HG03432 (cell line): ENCODE measurements around the gene GLIS2.

Source experiments
- ATAC-seq: cut with Tn5 transposase; IDR thresholded peaks from one replicate; pipeline ENCODE4 v1.9.1; 2021; ENCODE audit warnings: mild to moderate bottlenecking, moderate library complexity; ENCODE audit not compliant: unreplicated experiment

Gene GLIS2

DNA sequence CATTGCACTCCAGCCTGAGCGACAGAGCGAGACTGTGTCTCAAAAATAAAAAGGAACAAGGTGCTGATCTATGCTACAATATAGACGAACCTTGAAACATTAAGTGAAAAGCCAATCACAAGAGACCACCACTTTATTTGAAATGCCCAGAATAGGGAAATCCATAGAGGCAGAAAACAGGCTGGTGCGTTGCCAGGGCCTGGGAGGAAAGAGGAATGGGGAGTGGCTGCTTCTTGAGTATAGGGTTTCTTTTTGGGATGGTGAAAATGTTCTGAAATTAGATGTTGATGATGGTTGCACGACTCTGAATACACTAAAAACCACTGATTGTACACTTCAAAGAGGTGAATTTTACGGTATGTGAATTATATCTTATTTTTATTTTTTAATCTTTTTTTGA, 20.3 kb upstream of the GLIS2 start:
- ATAC-seq: no peak

DNA sequence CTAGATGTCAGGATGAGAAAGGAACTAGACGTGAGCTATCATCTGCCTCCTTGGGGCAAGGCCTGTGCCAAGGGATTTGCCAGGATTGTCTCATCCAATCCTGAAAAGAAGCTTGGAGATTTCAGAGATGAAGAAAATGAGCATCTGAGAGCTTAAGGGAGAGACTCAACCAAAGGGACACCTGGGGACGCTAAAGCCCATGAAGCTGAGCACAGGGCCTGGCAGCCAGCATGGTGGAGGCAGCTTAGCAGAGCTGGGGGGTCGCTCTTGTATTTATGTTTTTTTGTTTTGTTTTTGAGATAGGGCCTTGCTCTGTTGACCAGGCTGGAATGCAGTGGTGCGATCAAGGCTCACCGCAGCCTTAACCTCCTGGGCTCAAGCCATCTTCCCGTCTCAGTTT, 18.4 kb upstream of the GLIS2 start:
- ATAC-seq: no peak

DNA sequence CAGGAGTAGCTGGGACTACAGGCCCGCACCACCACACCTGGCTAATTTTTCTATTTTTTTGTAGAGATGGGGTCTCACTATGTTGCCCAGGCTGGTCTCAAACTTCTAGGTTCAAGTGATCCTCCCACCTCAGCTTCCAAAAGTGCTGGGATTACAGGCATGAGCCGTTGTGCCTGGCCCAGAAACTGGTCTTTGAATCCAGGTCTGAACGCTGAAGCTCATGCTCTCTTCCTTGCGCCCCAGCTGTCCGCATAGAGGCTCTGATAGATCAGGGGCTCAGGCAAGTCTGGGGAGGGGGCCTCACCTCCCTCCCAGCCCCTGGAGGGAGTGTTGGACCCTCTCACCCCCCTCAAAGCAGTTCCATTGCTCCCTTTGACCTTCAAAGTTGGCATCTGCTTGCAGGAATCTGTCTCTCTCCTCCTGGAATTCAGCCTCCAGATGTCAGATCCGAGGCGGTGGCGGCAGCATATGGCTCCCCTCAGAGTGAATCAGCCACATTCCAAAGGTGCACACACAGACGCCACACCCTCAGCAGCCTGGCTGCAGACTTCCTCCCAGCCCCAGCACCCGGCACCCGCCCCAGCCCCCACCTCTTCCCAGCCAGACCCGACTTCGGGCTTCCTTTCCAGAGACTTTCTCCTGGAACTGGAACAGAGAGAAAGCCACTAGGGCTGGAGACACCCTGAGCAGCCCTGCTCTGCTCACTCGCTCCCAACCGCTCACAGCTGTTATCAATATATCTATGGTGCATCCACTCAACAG, 16.9 kb upstream of the GLIS2 start:
- no peak for ATAC-seq

DNA sequence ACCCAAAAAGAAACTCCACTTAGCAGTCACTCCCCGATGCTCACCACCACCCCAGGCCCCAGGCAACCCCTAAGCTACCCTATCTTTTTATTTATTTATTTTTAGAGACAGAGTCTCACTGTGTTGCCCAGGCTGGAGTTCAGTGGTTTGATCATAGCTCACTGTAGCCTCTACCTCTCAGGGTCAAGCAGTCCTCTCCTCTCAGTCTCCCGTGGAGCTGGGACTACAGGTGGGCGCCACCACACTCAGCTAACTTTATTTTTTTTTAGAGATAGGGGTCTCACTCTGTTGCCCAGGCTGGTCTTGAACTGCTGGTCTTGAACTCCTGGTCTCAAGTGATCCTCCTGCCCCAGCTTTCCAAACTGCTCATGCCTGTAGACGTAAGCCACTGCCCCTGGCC, 14.7 kb upstream of the GLIS2 start:
- ATAC-seq: no peak

DNA sequence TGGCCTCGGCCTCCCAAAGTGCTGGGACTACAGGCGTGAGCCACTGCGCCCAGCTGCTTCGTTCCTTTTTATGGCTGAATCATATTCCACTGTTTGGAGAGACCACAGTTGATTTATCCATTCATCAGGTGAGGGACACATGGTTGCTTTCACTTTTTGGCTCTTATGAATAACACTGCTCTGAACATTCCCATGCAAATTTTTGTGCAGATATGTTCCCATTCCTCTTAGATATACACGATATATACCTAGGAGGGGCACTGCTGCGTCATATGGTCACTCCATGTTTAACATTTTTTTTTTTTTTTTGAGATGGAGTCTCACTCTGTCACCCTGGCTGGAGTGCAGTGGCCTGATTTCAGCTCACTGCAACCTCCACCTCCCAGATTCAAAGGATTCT, 13.9 kb upstream of the GLIS2 start:
- no peak for ATAC-seq

DNA sequence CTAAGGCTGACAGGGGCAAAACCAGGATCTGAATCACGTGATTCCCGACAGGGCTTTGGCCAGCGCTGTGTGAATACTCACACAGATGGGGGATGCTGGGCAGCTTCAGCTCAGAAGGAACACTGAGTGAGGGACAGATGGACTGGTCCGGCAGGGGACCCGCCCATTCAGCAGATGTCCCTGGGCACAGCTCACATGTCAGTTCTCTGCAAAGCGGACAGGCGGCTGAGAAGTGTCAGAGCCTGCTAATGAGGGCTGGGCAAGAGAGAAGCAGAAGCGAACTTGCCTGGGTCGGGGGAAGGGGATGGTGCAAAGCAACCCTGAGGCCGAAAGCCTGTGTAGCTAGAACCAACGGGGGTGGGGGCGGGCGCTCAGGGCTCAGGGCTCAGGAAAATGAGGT, 11.9 kb upstream of the GLIS2 start:
- no peak for ATAC-seq

DNA sequence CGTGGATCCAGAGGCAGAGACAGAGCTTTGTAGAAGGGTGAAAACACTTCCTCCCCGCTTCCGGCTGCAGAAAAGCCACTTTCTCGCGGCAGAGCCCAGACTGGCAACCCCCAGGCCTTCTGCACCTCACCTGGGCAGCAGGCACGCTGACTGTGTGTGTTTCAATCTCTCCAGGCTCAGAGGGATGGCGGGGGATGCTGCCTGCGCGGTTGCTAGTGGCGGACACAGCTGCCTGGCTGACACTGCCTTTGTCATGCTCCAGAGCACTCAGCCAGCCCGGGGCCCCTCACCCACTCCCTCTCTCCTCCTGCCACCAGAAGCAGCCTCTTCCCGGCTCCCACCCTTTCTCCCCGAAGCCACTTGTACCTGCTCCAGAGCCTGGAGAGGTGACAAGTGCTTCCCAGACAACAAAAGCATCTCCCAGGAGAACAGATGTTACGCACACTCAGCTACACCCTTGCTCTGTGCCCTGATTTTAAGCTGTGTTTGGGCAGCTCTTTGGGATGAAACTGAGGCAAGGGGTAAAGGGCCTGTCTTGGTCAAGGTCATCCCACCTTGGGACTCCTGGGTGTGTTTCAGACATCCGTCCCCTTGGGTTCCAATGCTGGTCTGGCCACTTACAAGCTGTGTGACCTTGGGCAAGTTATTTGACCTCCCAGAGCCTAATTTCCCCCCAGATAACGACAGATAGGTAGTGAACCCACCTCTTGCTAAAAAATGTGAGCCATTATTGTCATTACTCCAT, 9.2 kb upstream of the GLIS2 start:
- no peak for ATAC-seq

DNA sequence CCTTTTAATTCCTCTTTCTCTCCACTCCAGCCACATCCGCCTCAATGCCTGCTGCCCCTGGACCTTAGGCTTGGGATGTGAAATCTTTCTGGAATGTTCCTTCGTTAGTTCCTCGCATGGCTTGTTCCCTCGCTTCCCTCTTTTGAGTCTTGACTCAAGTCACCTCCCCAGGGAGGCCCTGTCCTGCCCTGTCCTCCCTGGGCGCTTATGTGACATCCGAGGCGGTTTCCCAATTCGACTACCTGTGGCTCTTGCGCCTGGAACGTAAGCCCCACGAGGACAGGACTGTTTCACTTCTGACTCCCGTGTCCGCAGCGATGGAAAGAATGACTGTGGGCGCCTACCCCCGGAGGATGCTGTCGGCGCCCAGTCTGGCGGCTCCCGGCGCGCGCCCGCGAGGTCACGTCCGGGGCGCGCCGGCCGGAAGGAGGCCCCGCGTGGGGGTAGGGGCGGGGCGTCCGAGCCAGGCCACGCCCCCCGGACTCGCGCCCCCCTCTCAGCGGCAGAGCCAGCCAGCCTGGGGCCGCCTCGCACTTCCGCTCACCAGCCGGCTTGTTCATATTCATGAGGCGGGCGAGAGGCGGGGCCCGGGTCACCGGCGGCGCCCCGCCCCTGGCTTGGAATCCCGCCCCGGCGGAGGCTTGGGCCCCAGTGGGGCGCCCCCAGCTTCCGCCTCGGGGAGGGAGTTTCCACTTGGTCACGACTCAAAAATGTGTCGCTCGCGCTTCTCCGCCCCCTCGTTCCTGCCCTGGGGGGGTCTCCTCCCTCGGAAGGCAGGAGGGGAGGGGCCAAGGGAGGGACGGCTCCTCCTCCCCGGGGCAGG, 8.4 kb upstream of the GLIS2 start:
- ATAC-seq: peak; percentile 92

DNA sequence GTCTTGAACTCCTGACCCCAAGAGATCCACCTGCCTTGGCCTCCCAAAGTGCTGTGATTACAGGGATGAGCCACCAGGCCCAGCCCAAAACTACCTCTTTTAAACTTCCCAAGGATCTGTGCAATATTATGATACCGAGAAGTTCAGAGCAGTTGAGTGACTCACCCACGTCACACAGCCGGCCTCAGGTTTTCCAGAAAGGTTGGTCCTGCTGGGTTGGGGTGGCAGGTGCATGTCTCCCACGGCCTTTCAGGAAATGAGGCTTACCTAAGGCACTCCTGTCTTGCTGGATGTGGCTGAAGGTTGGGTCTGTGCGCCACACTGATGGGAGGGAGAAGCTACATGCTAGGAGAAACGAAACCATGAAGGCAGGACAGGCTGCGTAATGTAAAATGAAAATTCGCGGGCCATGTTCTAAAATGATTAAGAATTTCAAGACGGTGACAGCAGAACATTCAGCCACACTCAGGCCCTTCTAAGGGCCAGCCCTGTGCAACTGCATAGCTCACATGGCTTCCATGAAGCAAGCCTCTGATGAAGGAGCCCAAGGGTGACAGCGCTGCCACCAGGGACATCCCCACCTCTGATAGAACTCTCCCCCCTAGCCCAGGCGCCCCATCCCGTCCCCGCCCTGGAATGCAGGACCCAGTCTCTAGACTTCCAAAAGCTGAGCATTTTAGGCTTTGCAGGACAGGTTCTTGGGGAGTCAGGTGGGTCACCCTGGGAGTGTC, 6.6 kb upstream of the GLIS2 start:
- no peak for ATAC-seq

DNA sequence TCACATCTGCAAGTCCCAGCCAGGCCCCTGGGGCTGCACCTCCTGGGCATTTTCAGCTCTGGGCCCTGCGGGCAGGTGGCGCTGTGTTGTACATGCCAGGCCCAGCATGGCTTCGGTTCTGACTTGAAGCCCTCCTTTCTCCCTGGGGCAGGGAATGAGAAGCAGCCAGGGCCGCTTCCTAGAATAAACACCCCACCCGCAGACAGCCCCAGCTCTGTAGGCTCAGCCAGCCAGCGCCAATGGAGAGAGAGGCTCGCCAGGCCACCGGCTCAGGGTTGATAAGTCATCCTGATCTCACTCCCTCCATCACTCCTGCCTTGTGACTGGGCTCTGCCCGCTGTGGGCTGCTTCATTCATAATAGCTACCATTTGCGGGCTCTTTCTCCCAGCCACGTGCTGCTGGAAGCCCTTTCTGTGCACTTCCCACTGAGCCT, 6.0 kb upstream of the GLIS2 start:
- no peak for ATAC-seq

DNA sequence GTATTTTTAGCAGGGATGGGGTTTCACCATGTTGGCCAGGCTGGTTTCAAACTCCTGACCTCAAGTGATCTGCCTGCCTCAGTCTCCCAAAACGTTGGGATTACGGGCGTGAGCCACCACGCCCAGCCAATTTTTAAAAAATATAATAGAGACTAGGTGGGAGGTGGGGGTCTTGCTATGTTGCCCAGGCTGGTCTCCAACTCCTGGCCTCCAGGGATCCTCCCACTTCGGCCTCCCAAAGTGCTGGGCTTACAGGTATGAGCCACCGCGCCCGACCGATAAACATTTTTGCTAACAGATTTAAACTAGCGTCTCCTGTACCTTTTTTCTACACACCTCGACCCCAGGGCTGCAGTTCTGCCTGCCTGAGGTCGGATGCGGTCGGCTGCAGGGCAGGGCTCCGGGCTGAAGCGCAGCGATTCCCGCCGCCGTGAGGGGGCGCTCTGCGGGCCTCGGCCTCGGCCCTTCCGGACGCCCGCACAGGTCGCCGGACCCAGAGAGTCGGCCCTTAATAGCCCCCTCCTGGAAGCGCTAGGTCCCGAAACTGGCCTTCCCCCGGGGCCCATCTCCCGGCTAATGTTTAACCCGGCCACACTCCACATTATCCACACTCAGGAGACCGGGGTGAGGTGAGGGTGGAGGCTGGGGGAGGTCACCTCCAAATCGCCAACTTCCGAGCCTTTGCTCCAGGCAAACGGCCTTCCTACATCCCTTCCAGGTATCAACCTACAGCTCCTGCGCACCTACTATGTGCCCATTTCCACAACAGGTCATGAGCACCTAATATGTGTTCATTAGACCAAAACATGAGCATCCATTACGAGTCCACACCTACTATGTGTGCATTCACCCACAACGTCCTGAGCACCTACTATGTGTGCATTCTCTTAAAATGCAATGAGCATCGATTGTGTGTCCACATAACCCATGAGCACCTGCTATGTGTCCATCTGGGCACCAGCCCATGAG, 2.0 kb upstream of the GLIS2 start:
- ATAC-seq: no peak

DNA sequence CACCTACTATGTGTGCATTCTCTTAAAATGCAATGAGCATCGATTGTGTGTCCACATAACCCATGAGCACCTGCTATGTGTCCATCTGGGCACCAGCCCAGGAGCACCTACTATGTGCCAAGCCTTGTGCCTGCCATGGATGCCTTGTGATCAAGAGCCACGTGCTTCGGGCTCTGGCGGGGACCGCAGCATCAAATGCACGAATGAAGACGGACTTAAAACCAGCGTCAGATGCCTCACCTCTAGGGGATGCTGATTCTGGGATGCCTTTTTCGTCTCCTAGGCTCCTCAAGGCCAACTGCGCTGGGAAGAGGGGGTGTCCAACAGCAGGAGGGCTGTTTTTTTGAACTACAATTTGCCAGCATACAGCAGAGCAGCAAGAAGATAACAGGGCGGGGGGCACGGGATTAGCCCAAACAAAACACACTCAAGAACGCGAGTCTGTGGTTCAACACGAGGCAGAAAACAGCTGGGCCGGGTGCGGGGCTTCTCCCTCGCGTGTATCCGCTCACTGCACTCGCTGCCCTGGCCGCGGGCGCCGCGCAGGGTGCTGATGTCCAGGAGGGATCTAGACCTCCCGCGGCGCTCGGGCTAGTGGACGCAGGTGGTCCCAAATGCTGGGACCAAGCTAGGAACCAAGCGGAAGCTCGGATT, 1.2 kb upstream of the GLIS2 start:
- no peak for ATAC-seq

DNA sequence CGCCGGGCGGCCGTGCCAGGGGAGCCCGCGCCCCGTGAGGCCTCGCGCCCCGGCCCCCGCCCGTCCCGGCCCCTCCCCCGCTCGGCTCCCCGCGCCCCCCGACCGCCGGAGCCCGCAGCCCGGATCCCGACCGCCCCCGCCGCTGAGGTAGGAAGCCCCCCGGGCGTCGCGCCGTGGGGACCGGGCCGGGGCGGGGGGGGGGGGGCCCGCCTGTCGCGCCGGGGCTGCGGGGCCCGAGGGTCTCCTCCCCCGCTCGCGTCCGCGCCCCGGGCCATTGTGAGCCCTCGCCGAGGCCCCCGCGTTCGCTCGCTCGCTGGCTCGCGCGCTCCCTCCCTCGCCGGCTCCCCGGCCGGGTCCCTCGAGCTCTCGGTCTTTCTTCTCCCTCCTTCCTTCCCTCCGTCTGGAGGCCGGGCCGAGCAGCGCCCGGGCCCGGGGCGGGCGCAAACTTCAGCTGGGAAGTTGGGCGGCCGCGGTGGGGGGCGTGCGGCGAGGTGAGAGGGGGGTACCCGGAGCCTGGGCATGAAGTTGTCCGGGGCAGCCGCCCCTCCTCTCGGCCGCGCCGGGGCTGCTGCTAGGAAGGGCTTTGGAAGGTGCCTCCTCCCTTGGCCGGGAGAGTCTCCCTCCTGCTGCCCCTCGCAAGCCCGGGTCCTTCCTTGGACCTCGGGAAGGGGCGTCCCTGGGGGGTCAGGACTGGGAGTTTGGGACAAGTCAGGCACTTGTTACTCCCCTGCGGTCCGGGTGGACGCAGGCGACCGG, 419 bp downstream of the GLIS2 start:
- no peak for ATAC-seq

DNA sequence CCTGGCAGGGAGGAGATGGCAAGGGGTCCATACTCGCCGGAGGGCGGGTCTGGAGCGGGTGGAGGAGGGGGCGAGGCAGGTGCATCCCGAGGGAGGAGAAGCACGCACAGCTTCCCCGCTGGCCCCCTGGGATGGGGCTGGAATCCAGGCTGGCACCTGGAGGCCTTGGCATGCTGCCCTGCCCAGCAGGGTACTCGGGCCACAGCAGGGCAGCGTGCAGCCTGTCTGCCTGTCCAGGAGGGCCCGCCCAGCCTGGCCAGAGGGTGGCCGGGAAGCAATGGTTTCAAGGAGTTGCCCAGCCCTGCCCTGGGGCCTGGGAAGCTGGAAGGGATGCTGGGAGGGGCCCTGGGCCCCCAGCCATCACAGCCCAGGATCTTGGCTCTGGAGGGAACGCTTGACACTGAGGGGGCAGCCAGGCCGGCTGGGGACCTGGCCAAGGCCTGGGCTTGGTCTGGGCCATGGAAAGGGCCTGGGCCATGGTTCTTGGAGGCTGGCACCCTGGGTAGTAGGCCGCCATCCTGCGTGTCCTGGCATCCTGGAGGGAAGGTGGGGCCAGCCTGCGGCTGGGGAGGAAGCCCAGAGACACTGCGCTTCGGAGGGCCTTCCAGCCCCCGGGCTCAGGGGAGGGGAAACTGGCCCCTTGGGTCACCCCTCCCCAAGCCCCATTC, 1.1 kb downstream of the GLIS2 start:
- no peak for ATAC-seq

DNA sequence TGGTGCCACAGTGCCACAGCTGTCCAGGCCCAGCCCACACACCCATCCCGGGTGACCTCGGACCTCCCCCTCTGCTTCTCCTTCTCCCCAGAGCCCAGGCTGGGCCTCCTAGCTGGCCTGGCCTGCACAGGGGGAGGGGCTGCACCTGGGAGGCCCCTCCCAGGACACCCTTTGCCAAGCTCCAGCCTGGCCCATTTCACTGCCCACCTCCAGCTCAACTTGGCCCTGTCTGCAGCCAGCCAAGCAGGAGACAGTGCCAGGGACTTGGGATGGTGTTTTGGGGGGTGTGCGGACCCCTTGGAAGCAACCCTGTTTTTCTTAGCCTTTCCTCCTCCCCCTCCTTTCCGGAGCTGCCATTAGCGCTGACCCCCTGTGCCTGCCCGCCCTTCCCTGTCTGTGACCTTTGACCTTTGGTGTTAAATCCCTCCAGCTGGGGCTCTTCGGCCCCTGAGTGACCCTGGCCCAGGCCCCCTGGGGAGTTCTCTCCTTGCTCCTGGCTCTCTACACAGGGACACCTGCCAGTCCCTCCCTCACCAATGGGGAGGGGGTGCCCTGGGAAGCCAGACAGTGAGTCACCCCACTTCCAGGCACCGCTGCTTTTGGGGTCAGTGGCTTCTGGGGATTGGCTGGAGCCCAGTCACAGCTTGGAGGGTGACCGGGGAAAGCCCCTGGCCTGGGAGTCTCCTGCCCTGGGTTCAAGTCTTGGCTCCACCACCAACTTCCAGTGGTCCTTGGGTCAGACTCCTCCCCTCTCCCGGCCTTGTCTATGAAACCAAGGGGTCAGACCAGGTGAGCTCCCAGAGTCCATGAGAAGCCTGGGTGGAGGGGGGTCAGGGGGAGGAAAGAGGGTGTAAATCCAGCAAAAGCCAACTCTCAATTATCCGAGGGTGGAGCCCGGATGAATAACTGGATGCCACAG, 1.9 kb downstream of the GLIS2 start:
- ATAC-seq: no peak

DNA sequence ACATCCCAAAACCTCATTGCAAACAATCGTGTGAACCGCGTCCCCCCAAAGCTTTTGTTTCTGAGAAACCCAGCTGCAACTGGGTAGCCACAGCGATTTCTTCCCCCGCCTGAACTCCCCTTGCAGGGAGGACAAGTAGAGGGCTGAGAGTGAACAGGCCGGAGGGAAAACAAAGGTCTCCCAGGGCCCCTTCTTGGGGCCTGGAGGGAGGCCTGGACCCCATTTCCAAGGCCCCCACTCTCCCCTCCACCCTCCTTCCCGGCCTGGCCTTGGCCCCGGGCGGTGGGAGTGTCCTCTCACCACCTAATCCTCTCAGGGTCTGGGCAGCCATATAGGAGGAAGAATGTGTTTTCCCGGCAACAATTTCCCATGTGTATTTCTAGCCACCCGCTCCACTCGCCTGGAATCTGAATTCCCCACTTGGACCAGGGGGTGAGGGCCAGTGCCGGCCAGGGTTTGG, 2.6 kb downstream of the GLIS2 start:
- no peak for ATAC-seq

DNA sequence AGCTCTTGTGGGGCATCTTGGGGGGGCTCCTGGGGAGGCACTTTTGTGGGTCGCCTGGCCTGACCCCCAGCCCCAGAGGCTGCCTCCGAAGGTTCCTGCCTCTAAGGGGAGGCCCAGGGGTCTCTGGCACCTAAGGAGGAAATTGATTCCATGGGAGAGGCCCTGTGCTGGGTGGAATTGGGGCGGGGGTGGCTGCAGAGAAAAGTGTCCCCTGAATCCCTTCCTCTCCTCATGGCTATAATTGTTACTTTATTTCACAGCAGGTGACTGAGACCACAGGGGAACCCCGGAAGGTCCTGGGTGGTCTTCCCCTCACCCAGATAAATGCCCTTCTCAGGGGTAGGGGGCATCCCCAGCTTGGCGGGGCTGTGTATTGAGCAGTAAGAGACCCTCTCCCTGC, 3.1 kb downstream of the GLIS2 start:
- no peak for ATAC-seq
